GM12878 (cell line): Measurements from ENCODE around the gene NDUFV1. TPM values are rescaled to one million over a fixed set of nuclear protein-coding genes. Genes with fewer than 3 reads are reported as not detected.

Experiments used
- ATAC-seq: fragments of 200-7000 bp; cut with Tn5 transposase; 3 replicates; pipeline ENCODE4 v1.9.1; 2020; ENCODE audit warnings: mild to moderate bottlenecking, moderate library complexity
- BruUV-seq: library from RNA; stranded (reverse); fragments of 400-500 nt; replicated peaks from 2 replicates; lab custom pipeline; 2021; lab: Mats Ljungman, UMichigan
- CTCF ChIA-PET: fragments of 300-600 bp; sonication (Branson Sonifier 250); formaldehyde crosslinking; extraction: SDS; loops from one replicate; lab custom pipeline; 2021; ENCODE audit warnings: inconsistent platforms; lab: Yijun Ruan, JAX
- POLR2A ChIA-PET: fragments of 350-600 bp; formaldehyde crosslinking; extraction: SDS; loops from one replicate; lab custom pipeline; 2021; ENCODE audit warnings: inconsistent platforms; lab: Charles Lee
- RAD21 ChIA-PET: fragments of 300-600 bp; sonication (Branson Sonifier 250); formaldehyde crosslinking; loops from one replicate; lab custom pipeline; 2023; ENCODE audit warnings: antibody characterized with exemption; ENCODE audit not compliant: unreplicated experiment; lab: Charles Lee
- SMC1A ChIA-PET: fragments of 300-600 bp; sonication (Branson Sonifier 250); formaldehyde crosslinking; loops from one replicate; lab custom pipeline; 2023; ENCODE audit not compliant: unreplicated experiment, uncharacterized antibody; lab: Charles Lee
- DNase-seq: peaks from one replicate; pipeline ENCODE4 v3.0.0-alpha.2; 2011; ENCODE audit warnings: low read depth, low spot score
- FAIRE-seq: peaks from 3 replicates; lab custom pipeline; 2011; peaks lifted over from hg19 to GRCh38; lab: Jason Lieb, UNC
- H2AFZ ChIP-seq: 2 replicates; pipeline ENCODE4 v1.6.0; 2011; ENCODE audit warnings: low read depth, low read length, control low read depth; ENCODE audit not compliant: control insufficient read depth
- H3K27ac ChIP-seq: 2 replicates; pipeline ENCODE4 v1.5.1; 2011; ENCODE audit warnings: control low read depth; ENCODE audit not compliant: control insufficient read depth, insufficient read depth
- H3K27me3 ChIP-seq, 2 experiments: replicated peaks in 1 of 2; 2 replicates each; pipeline versions ENCODE4 v1.6.0 to v1.6.1; 2011; ENCODE audit warnings: low read length in 1 of 2; ENCODE audit not compliant: control insufficient read depth in 2 of 2, insufficient read depth in 2 of 2
- H3K36me3 ChIP-seq, 2 experiments: 2 replicates each; pipeline ENCODE4 v1.5.1; 2011; ENCODE audit warnings: low read length in 1 of 2; ENCODE audit not compliant: control insufficient read depth in 2 of 2, insufficient read depth in 2 of 2
- H3K4me1 ChIP-seq: 2 replicates; pipeline ENCODE4 v1.6.1; 2011; ENCODE audit warnings: mild to moderate bottlenecking, low read length, moderate library complexity, mixed read lengths; ENCODE audit not compliant: control insufficient read depth, insufficient read depth
- H3K4me2 ChIP-seq: 2 replicates; pipeline ENCODE4 v1.6.0; 2011; ENCODE audit warnings: control low read depth; ENCODE audit not compliant: control insufficient read depth, insufficient read depth
- H3K4me3 ChIP-seq: fragments of 200-600 bp; sonication (generic); 2 replicates; pipeline ENCODE4 v1.5.1; 2016
- H3K79me2 ChIP-seq: 2 replicates; pipeline ENCODE4 v1.6.0; 2011; ENCODE audit warnings: low read length; ENCODE audit not compliant: control insufficient read depth, insufficient read depth
- H3K9ac ChIP-seq: 2 replicates; pipeline ENCODE4 v1.8.0; 2011; ENCODE audit warnings: low read length, control low read depth, mixed read lengths; ENCODE audit not compliant: control insufficient read depth, insufficient read depth
- H3K9me3 ChIP-seq: replicated peaks from 3 replicates; pipeline ENCODE4 v1.5.1; 2011; ENCODE audit warnings: mild to moderate bottlenecking, low read length; ENCODE audit not compliant: control insufficient read depth, insufficient read depth
- H4K20me1 ChIP-seq: 2 replicates; pipeline ENCODE4 v1.6.0; 2011; ENCODE audit not compliant: control insufficient read depth, insufficient read depth
- ATF3 ChIP-seq: IDR thresholded peaks from 2 replicates; pipeline ENCODE4 v1.6.1; 2011; ENCODE audit warnings: low read depth, mild to moderate bottlenecking, low read length, moderate library complexity, borderline replicate concordance; ENCODE audit errors: extremely low read depth
- BHLHE40 ChIP-seq, 2 experiments: fragments of 450-650 bp in 1 of 2; IDR thresholded peaks; 2 replicates each; pipeline ENCODE4 v1.6.1; 2011 to 2017; ENCODE audit warnings: low read depth in 2 of 2, borderline replicate concordance in 1 of 2, improper control_type of control experiment in 1 of 2, low read length in 1 of 2, mild to moderate bottlenecking in 1 of 2
- CEBPB ChIP-seq, 2 experiments: fragments of 150-350 bp in 1 of 2; IDR thresholded peaks; 2 replicates each; pipeline ENCODE4 v1.6.1; 2012 to 2014; ENCODE audit warnings: low read depth in 2 of 2, low read length in 2 of 2, borderline replicate concordance in 1 of 2, inconsistent platforms in 1 of 2
- HDGF ChIP-seq: fragments of 450-650 bp; IDR thresholded peaks from 2 replicates; pipeline ENCODE4 v1.6.1; 2016; ENCODE audit warnings: antibody characterized with exemption
- MAX ChIP-seq: IDR thresholded peaks from 2 replicates; pipeline ENCODE4 v1.6.1; 2012; ENCODE audit warnings: low read depth, low read length, improper control_type of control experiment
- MXI1 ChIP-seq: fragments of 150-350 bp; IDR thresholded peaks from 2 replicates; pipeline ENCODE4 v1.6.1; 2011; ENCODE audit warnings: low read depth, mild to moderate bottlenecking, inconsistent platforms, low read length, improper control_type of control experiment
- NFIC ChIP-seq: IDR thresholded peaks from 2 replicates; pipeline ENCODE4 v1.6.1; 2012; ENCODE audit warnings: low read depth, mild to moderate bottlenecking, inconsistent platforms, low read length, moderate library complexity
- PML ChIP-seq: IDR thresholded peaks from 2 replicates; pipeline ENCODE4 v1.6.1; 2012; ENCODE audit warnings: low read length, inconsistent platforms
- POLR2A ChIP-seq: IDR thresholded peaks from 2 replicates; pipeline ENCODE4 v1.6.1; 2011; ENCODE audit warnings: low read depth, mild to moderate bottlenecking, low read length
- RELA ChIP-seq: fragments of 450-650 bp; IDR thresholded peaks from 2 replicates; pipeline ENCODE4 v1.8.0; 2014; ENCODE audit warnings: borderline replicate concordance; ENCODE audit not compliant: partially characterized antibody
- SPI1 ChIP-seq: IDR thresholded peaks from 2 replicates; pipeline ENCODE4 v1.6.1; 2011; ENCODE audit warnings: low read depth, mild to moderate bottlenecking, low read length, moderate library complexity, borderline replicate concordance; ENCODE audit not compliant: insufficient read depth
- TAF1 ChIP-seq: IDR thresholded peaks from 2 replicates; pipeline ENCODE4 v1.6.1; 2011; ENCODE audit warnings: mild to moderate bottlenecking, low read depth, low read length, borderline replicate concordance
- ZBTB4 ChIP-seq: fragments of 450-650 bp; formaldehyde crosslinking; IDR thresholded peaks from 2 replicates; pipeline ENCODE4 v1.4.0; 2022; ENCODE audit warnings: mild to moderate bottlenecking, moderate library complexity
- ZNF687 ChIP-seq: fragments of 450-650 bp; IDR thresholded peaks from 2 replicates; pipeline ENCODE4 v1.6.1; 2017; ENCODE audit warnings: mild to moderate bottlenecking, moderate library complexity
- WGBS: methylation state at CpG from one replicate; pipeline ENCODE4 v1.1.6; 2016; ENCODE audit warnings: low lambda C conversion rate; ENCODE audit not compliant: insufficient replicate concordance, insufficient coverage; ENCODE audit errors: missing lambda C conversion rate; 5-methylcytosine and 5-hydroxymethylcytosine counted together
- in situ Hi-C: fragments of 300-500 bp; cut with MboI; formaldehyde crosslinking; loops from 9 replicates; pipeline ENCODE4 v1.14.3; 2018; ENCODE audit warnings: mixed read lengths
- intact Hi-C: fragments of 100-400 bp; cut with micrococcal nuclease; formaldehyde crosslinking; loops from one replicate; pipeline ENCODE4 v1.14.2; 2022; ENCODE audit not compliant: unreplicated experiment
- polyA plus RNA-seq, 11 experiments: library from polyadenylated mRNA; depleted of rRNA in 4 of 11; unstranded in 6 of 11; stranded (reverse) in 5 of 11; fragments of >200 nt; fragmentation: Nextera tagmentation in 4 of 11; fragmentation: Illumina TruSeq in 1 of 11; extraction: Ambion mirVana in 4 of 11; extraction: Trizol in 1 of 11; gene quantifications; 1 replicate in 1 of 11; 2 replicates in 10 of 11; pipeline versions ENCODE4 v1.2.1 to v1.2.3, GENCODE V29; 2011 to 2016; ENCODE audit warnings: inconsistent platforms in 2 of 11, missing spikeins in 2 of 11, low read depth in 1 of 11
- total RNA-seq, 4 experiments: library from RNA; depleted of rRNA in 3 of 4; stranded (reverse); fragments of >200 nt in 3 of 4; fragmentation: Illumina TruSeq in 1 of 4; extraction: Trizol in 1 of 4; gene quantifications; 2 replicates each; pipeline versions ENCODE4 v1.2.1 to v1.2.3, GENCODE V29; 2013 to 2021

Gene NDUFV1
- total and polyA plus RNA-seq, 10 of the 15 experiments (the other 5 are each of a cell fraction or from before 2014, with no cell fraction given) = 8.2 to 380 (median 231) TPM

- CTCF ChIA-PET = interaction anchor here (1.1 to 5.8 kb wide), 11 partner anchors 8 to 239 kb away, joined by 3 to 54 read pairs (median 11); partner anchors contain the start of genes NUDT8 and POLD4
- Histone ChIP-seq H2AFZ (no peak overlapping the region; the same call in 1 of the 2 replicates), H4K20me1 (no peaks in the 10 kb centered on the region), H3K36me3 (peaks cover 4 to 8% of the 10 kb centered on the region in 2 experiments; a peak in 3 of 4 replicates), H3K4me1 (peaks cover 58% of the 10 kb centered on the region), H3K79me2 (peaks cover 42% of the 10 kb centered on the region), H3K27me3 (no peaks in the 10 kb centered on the region; a peak in 1 of 4 replicates), H3K27ac (peak overlapping the region; percentile 89), H3K9me3 (peaks cover 7% of the 10 kb centered on the region; the same call in 2 of the 3 replicates), H3K4me2 (peak overlapping the region; percentile 96), H3K4me3 (peak overlapping the region; percentile 85), H3K9ac (peak overlapping the region; percentile 88)
- intact Hi-C loops (no loop called here), in situ Hi-C loops (no loop called here)
- POLR2A ChIA-PET = interaction anchor here (0.7 to 3.8 kb wide), 9 partner anchors 12 to 231 kb away, joined by 3 to 25 read pairs (median 3); partner anchors contain the start of genes AIP, POLD4 and TMEM134
- RAD21 ChIA-PET = interaction anchor here (0.6 to 3.6 kb wide), 11 partner anchors 10 to 231 kb away, joined by 3 to 38 read pairs (median 4); partner anchors contain the start of genes NUDT8 and TBC1D10C
- FAIRE-seq (no peak), DNase-seq (no peak), ATAC-seq (peak; percentile 49)
- BruUV-seq = no TSS peak
- 32% methylated on average over 33 of the region's 33 CpGs for WGBS
- SMC1A ChIA-PET = interaction anchor here (1.0 to 2.5 kb wide), 7 partner anchors 15 to 99 kb away, joined by 3 to 14 read pairs (median 4); partner anchors contain the start of gene NUDT8
- 0 out of 2 replicates have a peak, but pooled peaks have one; percentile 16 for TF ChIP-seq TAF1
- no peak for TF ChIP-seq PML
- no peak for TF ChIP-seq MAX
- no peak for TF ChIP-seq ZBTB4
- TF ChIP-seq ATF3 = no peak
- TF ChIP-seq HDGF = peak; percentile 75; the same call in 1 of the 2 replicates
- no peak for TF ChIP-seq RELA
- TF ChIP-seq SPI1 = peak; percentile 12; the same call in 1 of the 2 replicates
- TF ChIP-seq NFIC = no peak
- TF ChIP-seq BHLHE40 (IDR thresholded peaks at IDR 0.05; ENCODE audit: borderline replicate concordance in 1 of 2, low read depth in 2 of 2, low read length in 1 of 2) = no peak
- no peak for TF ChIP-seq MXI1
- TF ChIP-seq POLR2A = peak; percentile 52; the same call in 1 of the 2 replicates
- TF ChIP-seq ZNF687 = peak; percentile 56
- TF ChIP-seq CEBPB (IDR thresholded peaks at IDR 0.05; ENCODE audit: borderline replicate concordance in 1 of 2, low read depth in 2 of 2, low read length in 2 of 2) = no peak
These were observed 22.4 kb upstream of the NDUFV1 start for GRCh38 chr11:67584205-67584880.
